Inflammatory macrophage (primary cell): ENCODE measurements around the gene CAND1.

Experiments used
- DNase-seq, 2 donors: peaks; one replicate each; pipeline ENCODE4 v3.0.0-alpha.2; 2020 to 2022

Gene CAND1

GRCh38 chr12:67344979-67345710, 76.0 kb downstream of the CAND1 start:
- no peak for DNase-seq

GRCh38 chr12:67348683-67349082, 79.5 kb downstream of the CAND1 start:
- DNase-seq: no peak

DNA sequence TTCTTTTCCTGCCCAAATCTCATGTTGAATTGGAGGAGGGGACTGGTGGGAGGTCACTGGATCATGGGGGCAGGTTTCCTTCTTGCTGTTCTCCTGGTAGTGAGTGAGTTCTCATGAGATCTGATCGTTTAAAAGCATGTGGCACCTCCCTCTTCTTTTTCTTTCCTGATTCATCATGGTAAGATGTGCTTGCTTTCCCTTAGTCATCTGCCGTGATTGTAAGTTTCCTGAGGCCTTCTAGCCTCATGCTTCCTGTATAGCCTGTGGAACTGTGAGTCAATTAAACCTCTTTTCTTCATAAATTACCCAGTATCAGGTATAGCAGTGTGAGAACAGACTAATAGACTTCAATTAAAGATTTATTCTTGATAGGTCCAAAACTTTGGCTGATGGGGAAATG, 83.5 kb downstream of the CAND1 start:
- DNase-seq: no peak

DNA sequence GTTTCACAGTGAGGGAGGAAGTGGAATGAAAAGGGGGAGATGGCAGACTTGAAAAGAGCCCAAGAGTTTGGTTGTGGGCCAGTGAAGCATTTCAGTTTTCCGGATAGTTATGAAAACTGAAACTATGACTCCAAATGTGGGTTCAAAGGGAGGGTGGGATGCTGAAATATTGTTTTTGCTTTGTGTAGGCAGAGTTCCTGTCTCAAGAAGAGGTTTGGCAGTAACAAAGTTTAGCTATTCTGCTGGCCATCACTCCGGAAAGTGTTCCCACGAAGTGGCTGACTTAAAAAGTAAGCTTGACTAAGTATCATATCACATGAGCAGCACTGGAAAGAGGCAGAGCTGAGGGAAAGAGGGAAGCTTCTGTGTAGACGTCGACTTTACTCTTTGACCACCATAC, 85.2 kb downstream of the CAND1 start:
- DNase-seq: peak; percentile 67 to 88

- no peak for DNase-seq
These were observed 85.8 kb downstream of the CAND1 start for GRCh38 chr12:67354966-67355365.

DNA sequence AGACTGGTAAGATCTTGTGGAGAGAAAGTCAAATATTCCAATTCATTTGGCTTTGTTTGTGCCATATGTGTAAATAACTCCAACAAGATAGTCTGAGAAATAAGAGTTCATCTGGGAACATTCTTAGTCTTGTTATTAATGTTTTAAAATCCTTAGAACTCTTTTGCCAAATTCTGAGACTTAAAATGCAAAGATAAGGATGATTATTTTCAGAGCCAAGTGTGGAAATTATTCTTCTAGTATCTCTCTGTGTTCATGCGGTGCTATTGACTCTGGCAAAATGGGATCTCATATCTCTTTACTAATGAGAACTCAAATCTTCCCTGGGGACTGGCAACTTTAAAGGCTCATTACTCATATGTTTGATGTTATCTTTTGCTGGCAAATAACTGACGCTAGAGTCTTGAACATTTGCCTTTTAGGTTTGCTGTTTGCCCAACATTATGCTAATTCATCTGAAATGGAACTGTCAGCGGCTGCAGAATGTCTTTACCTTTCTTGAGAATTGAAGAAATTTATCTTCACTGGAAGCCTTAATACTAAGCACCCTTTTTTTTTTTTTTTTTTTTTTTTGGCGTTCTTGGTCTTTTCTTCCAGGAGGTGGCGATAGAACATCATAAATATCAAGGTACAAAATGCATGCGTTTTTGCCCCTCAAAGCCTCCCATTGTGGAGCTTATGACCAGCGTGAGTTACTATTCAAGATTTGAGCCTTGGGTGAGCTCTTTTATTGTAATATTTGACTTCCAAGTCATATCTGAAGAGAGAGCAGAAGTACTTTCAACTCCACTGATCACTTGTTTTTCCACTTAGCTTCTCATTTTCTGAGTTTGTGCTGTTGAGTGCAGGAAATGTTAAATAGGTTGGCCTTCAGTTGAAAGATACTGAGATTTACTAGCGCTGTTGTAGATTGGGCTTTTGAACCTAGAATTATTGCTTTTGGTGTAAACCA, 86.5 kb downstream of the CAND1 start:
- peak; percentile 48 to 69 for DNase-seq

GRCh38 chr12:67356380-67356774, 87.2 kb downstream of the CAND1 start:
- no peak for DNase-seq

DNA sequence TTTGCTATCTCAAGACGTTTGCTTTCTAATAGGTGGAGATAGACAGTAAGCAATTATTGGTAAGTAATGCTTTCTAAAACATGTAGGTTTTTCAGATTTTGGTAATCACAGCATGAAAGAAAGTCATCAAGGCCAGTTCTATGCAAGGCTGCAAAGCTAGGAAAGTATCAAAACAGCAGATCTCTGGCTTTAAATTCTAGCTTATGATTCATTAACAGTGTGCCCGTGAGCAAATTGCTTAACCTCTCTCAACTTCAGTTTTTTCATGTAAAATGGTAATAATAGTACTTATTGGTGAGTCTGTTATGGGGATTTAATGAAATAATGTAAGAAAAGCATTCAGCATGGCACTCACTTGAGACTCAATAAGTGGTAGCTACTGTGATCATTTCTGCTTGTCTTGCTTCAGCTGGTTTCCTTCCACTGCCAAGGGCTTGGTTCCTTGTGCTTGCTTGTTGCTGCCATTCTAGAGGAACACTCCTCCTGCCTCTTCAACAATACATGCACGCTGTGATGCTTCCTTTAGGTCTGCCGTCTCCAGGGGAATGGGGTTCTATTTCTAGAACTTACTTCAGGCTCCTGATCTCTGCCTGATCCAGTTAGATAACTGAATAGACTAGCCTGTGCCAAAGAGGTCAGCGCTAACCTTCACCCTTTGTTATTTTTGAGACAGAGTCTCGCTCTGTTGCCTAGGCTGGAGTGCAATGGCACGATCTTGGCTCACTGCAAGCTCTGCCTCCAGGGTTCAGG, 88.4 kb downstream of the CAND1 start:
- DNase-seq: peak; percentile 34 to 39

DNA sequence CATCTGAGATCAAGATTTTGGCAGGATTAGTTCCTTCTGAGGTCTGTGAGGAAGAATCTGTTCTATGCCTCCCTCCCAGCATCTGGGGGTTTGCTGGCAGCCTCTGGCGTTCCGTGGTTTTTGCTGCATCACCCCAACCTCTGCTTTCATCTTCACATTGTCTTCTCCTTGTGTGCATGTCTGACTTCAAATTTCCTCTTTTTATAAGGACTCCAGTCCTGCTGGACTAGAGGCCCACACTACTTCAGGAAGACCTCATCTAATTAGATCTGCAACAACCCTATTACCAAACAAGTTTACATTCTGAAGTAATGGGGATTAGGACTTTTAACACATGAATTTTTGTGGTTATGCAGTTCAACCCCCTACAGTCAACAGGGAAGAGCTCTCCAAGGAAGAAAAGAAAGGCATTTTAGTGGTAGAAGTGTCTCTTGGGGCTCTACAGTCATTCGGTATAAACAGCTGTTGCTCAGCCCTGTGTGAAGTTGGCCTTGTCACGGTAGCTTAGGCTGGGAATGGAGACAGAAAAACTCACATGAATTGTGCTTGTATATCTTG, 89.7 kb downstream of the CAND1 start:
- DNase-seq: peak; percentile 61 to 65

DNA sequence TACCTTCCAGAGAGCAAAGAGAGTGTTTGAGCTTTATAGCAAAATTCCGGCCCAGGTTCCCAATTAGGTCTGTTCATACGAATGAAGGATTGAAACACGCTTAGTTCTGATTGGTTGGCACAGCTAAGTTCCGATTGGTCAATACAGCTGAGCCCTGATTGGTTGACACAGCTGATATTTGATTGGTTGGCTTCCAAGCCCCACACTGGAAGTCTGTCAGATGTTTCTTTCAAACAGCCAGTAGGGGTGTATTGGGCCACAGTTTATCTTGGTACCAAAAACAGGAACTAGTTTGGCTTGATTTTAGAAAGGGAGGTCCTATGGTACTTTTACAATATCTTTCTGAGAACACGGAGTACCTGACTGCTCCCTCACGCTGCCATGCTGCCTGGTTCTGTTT, 93.4 kb downstream of the CAND1 start:
- DNase-seq: peak in 1 of 2 donors; percentile 18

- DNase-seq: no peak
These were observed 95.1 kb downstream of the CAND1 start for GRCh38 chr12:67364228-67364627.

- no peak for DNase-seq
These were observed 96.0 kb downstream of the CAND1 start for GRCh38 chr12:67365131-67365530.

DNA sequence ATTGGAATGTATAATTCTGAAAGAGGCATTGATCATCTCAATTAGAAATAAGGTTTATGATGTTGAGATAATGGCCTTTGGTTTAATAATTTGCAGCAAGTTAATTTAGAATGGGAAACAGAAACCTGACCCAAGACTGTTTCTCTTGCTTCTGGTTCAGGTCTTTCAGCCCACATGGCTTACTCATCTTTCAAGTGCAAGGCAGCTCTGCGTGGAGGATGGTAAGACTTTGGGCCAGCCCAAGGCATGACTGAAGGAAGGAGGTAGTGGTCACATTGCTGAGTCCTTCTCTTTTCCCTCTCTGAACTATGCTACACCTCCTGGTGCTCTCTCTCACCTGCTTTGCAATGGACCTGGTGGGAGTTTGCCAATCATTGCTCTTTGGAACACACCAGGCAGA, 98.7 kb downstream of the CAND1 start:
- no peak for DNase-seq
